Neutrophil (primary cell): Measurements from ENCODE around the gene MEI4.

Source experiments
- H3K27ac ChIP-seq: fragments of 200-600 bp; sonication (generic); 2 replicates; pipeline ENCODE4 v1.5.1; 2016; ENCODE audit warnings: mild to moderate bottlenecking, moderate library complexity
- H3K27me3 ChIP-seq: fragments of 200-600 bp; sonication (generic); 2 replicates; pipeline ENCODE4 v1.6.0; 2016; ENCODE audit warnings: mild to moderate bottlenecking
- H3K36me3 ChIP-seq: fragments of 200-600 bp; sonication (generic); 2 replicates; pipeline ENCODE4 v1.5.1; 2017
- H3K4me1 ChIP-seq, 2 experiments: fragments of 200-600 bp in 1 of 2; sonication (generic) in 1 of 2; 1 replicate in 1 of 2; 2 replicates in 1 of 2; pipeline versions ENCODE4 v1.5.1 to v1.6.1; 2013 to 2016; ENCODE audit warnings: low read depth in 1 of 2, low read length in 1 of 2, mild to moderate bottlenecking in 1 of 2, moderate library complexity in 1 of 2; ENCODE audit not compliant: control insufficient read depth in 1 of 2, insufficient read depth in 1 of 2
- H3K4me3 ChIP-seq, 2 experiments: fragments of 200-600 bp in 1 of 2; sonication (generic) in 1 of 2; 1 replicate in 1 of 2; 2 replicates in 1 of 2; pipeline ENCODE4 v1.5.1; 2013 to 2016; ENCODE audit warnings: low read depth in 1 of 2, low read length in 1 of 2, mild to moderate bottlenecking in 1 of 2, moderate library complexity in 1 of 2
- H3K9me3 ChIP-seq: fragments of 200-600 bp; sonication (generic); 2 replicates; pipeline ENCODE4 v1.5.1; 2016
- TF ChIP-seq, protein P1 (sequence below): fragments of 200-600 bp; sonication (generic); IDR thresholded peaks from 2 replicates; pipeline ENCODE4 v1.5.1; 2016; ENCODE audit warnings: antibody characterized with exemption

Gene MEI4

GRCh38 chr6:77893391-77893790, 240.6 kb downstream of the MEI4 start:
- TF ChIP-seq, protein P1, sequence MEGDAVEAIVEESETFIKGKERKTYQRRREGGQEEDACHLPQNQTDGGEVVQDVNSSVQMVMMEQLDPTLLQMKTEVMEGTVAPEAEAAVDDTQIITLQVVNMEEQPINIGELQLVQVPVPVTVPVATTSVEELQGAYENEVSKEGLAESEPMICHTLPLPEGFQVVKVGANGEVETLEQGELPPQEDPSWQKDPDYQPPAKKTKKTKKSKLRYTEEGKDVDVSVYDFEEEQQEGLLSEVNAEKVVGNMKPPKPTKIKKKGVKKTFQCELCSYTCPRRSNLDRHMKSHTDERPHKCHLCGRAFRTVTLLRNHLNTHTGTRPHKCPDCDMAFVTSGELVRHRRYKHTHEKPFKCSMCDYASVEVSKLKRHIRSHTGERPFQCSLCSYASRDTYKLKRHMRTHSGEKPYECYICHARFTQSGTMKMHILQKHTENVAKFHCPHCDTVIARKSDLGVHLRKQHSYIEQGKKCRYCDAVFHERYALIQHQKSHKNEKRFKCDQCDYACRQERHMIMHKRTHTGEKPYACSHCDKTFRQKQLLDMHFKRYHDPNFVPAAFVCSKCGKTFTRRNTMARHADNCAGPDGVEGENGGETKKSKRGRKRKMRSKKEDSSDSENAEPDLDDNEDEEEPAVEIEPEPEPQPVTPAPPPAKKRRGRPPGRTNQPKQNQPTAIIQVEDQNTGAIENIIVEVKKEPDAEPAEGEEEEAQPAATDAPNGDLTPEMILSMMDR, result no peak
- Histone ChIP-seq H3K36me3 (no peaks in the 10 kb centered on the region), H3K27me3 (no peaks in the 10 kb centered on the region), H3K9me3 (no peaks in the 10 kb centered on the region), H3K27ac (no peak overlapping the region), H3K4me1 (no peaks in the 10 kb centered on the region), H3K4me3 (no peak overlapping the region)

- TF ChIP-seq, protein P1, result no peak
- H3K4me1 ChIP-seq, result no peaks in the 10 kb centered on the region
- H3K4me3 ChIP-seq, result no peak overlapping the region
- H3K27ac ChIP-seq, result no peak overlapping the region
- H3K36me3 ChIP-seq, result no peaks in the 10 kb centered on the region
- no peaks in the 10 kb centered on the region for H3K9me3 ChIP-seq
- H3K27me3 ChIP-seq, result no peaks in the 10 kb centered on the region
Measured at GRCh38 chr6:77906070-77906469, 253.2 kb downstream of the MEI4 start.

GRCh38 chr6:77910826-77911225, 258.0 kb downstream of the MEI4 start:
- H3K4me3 ChIP-seq, result no peak overlapping the region
- TF ChIP-seq, protein P1, result no peak
- H3K4me1 ChIP-seq, result no peaks in the 10 kb centered on the region
- H3K9me3 ChIP-seq, result no peaks in the 10 kb centered on the region
- no peak overlapping the region for H3K27ac ChIP-seq
- no peaks in the 10 kb centered on the region for H3K27me3 ChIP-seq
- H3K36me3 ChIP-seq, result no peaks in the 10 kb centered on the region

- Histone ChIP-seq H3K27ac (no peak overlapping the region), H3K9me3 (no peaks in the 10 kb centered on the region), H3K36me3 (no peaks in the 10 kb centered on the region), H3K4me3 (no peak overlapping the region), H3K27me3 (no peaks in the 10 kb centered on the region), H3K4me1 (no peaks in the 10 kb centered on the region)
- TF ChIP-seq, protein P1, result no peak
Measured at GRCh38 chr6:77926198-77926751, 273.4 kb downstream of the MEI4 start.

DNA sequence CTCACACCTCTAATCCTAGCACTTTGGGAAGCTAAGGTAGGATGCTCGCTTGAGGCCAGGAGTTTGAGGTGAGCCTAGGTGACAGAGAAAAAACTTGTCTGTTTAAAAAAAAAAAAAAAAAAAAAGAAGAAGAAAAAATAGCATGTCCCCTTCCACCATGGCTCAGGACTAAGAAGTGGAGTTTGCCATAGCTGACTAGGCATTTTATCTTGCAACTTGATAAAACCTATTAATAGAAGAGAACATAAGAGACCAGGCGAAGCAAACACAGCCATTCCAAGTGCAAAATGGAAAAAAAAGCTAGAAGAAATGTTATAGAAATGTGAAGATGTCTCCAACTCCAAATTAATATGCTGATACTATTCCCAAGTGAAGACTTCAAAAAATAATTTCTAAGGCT, 277.5 kb downstream of the MEI4 start:
- TF ChIP-seq, protein P1, result no peak
- no peaks in the 10 kb centered on the region for H3K4me1 ChIP-seq
- no peak overlapping the region for H3K4me3 ChIP-seq
- no peaks in the 10 kb centered on the region for H3K36me3 ChIP-seq
- H3K27ac ChIP-seq, result no peak overlapping the region
- no peaks in the 10 kb centered on the region for H3K27me3 ChIP-seq
- no peaks in the 10 kb centered on the region for H3K9me3 ChIP-seq

DNA sequence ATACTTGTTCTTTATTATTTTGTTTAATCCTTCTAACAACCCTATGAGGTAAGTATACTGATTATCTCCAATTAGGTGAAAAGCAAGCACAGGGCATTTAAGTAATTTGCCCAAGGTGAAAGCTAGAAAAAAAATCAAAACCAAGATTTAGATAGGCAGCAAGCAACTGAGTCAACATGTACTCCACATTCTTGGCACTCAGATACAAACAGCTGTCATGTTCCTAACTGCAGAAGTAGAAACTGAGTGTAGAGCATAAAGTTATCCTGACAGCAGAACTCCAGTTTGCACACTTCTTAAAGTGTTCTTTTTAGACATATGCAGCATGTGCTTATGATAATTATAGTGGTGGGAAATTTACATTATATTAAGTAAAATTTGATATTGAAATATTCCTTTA, 278.1 kb downstream of the MEI4 start:
- Histone ChIP-seq H3K27me3 (no peaks in the 10 kb centered on the region), H3K4me3 (no peak overlapping the region), H3K27ac (no peak overlapping the region), H3K9me3 (no peaks in the 10 kb centered on the region), H3K36me3 (no peaks in the 10 kb centered on the region), H3K4me1 (no peaks in the 10 kb centered on the region)
- TF ChIP-seq, protein P1, result no peak
